HFF-Myc (cell line): ENCODE results near the gene IQSEC1.

Source experiments
- DNase-seq: peaks from one replicate; pipeline ENCODE4 v3.0.0-alpha.2; 2011; ENCODE audit warnings: low read depth; ENCODE audit errors: extremely low read depth
- H3K4me3 ChIP-seq: replicated peaks from 2 replicates; pipeline ENCODE4 v1.5.1; 2011; ENCODE audit warnings: low read depth, mild to moderate bottlenecking, control low read depth, low read length
- CTCF ChIP-seq: IDR thresholded peaks from 2 replicates; pipeline ENCODE4 v1.5.1; 2012; ENCODE audit warnings: mild to moderate bottlenecking, low read depth, low read length, control low read depth; ENCODE audit errors: missing control alignments

IQSEC1 gene

GRCh38 chr3:12903000-12903800 lies 170.0 kb downstream of the IQSEC1 start:
- no peak for TF ChIP-seq CTCF
- no peak for DNase-seq
- no peak overlapping the region for H3K4me3 ChIP-seq

GRCh38 chr3:12902181-12902999 lies 170.8 kb downstream of the IQSEC1 start:
- DNase-seq = no peak
- no peak overlapping the region for H3K4me3 ChIP-seq
- TF ChIP-seq CTCF = no peak

- no peak overlapping the region for H3K4me3 ChIP-seq
- DNase-seq = no peak
- TF ChIP-seq CTCF = no peak
Observed at GRCh38 chr3:12901623-12902045, 171.6 kb downstream of the IQSEC1 start.

- H3K4me3 ChIP-seq = no peak overlapping the region
- TF ChIP-seq CTCF = no peak
- DNase-seq = no peak
Observed at GRCh38 chr3:12900885-12901411, 172.3 kb downstream of the IQSEC1 start.

- DNase-seq = no peak
- no peak overlapping the region for H3K4me3 ChIP-seq
- no peak for TF ChIP-seq CTCF
Observed at GRCh38 chr3:12898965-12899755, 174.1 kb downstream of the IQSEC1 start.

- no peak for DNase-seq
- H3K4me3 ChIP-seq = no peak overlapping the region
- TF ChIP-seq CTCF = no peak
Observed at GRCh38 chr3:12898290-12898964, 174.8 kb downstream of the IQSEC1 start.
